HFFc6 (cell line): Measurements from ENCODE around the gene PTDSS2. TPM values are rescaled to one million over a fixed set of nuclear protein-coding genes. Genes with fewer than 3 reads are reported as not detected.

Source experiments
- DNase-seq: peaks from one replicate; pipeline ENCODE4 v3.0.0-alpha.2; 2018
- H3K27ac Mint-ChIP-seq: 2 replicates; pipeline ENCODE4 v1.8.0; 2020; ENCODE audit warnings: mild to moderate bottlenecking, mixed read lengths
- H3K27me3 Mint-ChIP-seq: 2 replicates; pipeline ENCODE4 v1.8.0; 2021; ENCODE audit warnings: mild to moderate bottlenecking, moderate library complexity, mixed read lengths; ENCODE audit not compliant: insufficient read depth
- H3K36me3 Mint-ChIP-seq: 2 replicates; pipeline ENCODE4 v1.8.0; 2021; ENCODE audit warnings: low read depth, mixed read lengths
- H3K4me1 Mint-ChIP-seq: 2 replicates; pipeline ENCODE4 v1.8.0; 2020; ENCODE audit warnings: low read depth, mixed read lengths
- H3K4me3 Mint-ChIP-seq: 2 replicates; pipeline ENCODE4 v1.8.0; 2020; ENCODE audit warnings: mild to moderate bottlenecking, moderate library complexity, mixed read lengths
- H3K9me3 Mint-ChIP-seq: 2 replicates; pipeline ENCODE4 v1.8.0; 2020; ENCODE audit warnings: mild to moderate bottlenecking, mixed read lengths
- total RNA-seq, 6 experiments: library from RNA; stranded (reverse); fragmentation: NEBNext Ultra II Directional; extraction: Animal tissue kit (Norgen Biotek cat#: 25700); gene quantifications; 2 replicates in 1 of 6; 3 replicates in 5 of 6; pipeline ENCODE4 v1.2.3, GENCODE V29; 2021
- TF ChIP-seq, protein P1 (sequence below): fragments of 200-600 bp; sonication (generic); IDR thresholded peaks from 2 replicates; pipeline ENCODE4 v1.5.0; 2021; ENCODE audit warnings: antibody characterized with exemption, mild to moderate bottlenecking

The PTDSS2 gene
- total RNA-seq, 6 experiments from 2014 or later = 23.3 to 34.5 (median 27.2) TPM

- TF ChIP-seq, protein P1, sequence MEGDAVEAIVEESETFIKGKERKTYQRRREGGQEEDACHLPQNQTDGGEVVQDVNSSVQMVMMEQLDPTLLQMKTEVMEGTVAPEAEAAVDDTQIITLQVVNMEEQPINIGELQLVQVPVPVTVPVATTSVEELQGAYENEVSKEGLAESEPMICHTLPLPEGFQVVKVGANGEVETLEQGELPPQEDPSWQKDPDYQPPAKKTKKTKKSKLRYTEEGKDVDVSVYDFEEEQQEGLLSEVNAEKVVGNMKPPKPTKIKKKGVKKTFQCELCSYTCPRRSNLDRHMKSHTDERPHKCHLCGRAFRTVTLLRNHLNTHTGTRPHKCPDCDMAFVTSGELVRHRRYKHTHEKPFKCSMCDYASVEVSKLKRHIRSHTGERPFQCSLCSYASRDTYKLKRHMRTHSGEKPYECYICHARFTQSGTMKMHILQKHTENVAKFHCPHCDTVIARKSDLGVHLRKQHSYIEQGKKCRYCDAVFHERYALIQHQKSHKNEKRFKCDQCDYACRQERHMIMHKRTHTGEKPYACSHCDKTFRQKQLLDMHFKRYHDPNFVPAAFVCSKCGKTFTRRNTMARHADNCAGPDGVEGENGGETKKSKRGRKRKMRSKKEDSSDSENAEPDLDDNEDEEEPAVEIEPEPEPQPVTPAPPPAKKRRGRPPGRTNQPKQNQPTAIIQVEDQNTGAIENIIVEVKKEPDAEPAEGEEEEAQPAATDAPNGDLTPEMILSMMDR = no peak
- Mint-ChIP-seq H3K4me3 (no peak overlapping the region), H3K4me1 (peaks cover 31% of the 10 kb centered on the region), H3K9me3 (peaks cover 8% of the 10 kb centered on the region; the same call in 1 of the 2 replicates), H3K36me3 (peaks cover 21% of the 10 kb centered on the region), H3K27me3 (peaks cover 16% of the 10 kb centered on the region), H3K27ac (peak overlapping the region; percentile 21; the same call in 1 of the 2 replicates)
- DNase-seq = no peak
Measured at GRCh38 chr11:501683-502287, 51.7 kb downstream of the PTDSS2 start.

DNA sequence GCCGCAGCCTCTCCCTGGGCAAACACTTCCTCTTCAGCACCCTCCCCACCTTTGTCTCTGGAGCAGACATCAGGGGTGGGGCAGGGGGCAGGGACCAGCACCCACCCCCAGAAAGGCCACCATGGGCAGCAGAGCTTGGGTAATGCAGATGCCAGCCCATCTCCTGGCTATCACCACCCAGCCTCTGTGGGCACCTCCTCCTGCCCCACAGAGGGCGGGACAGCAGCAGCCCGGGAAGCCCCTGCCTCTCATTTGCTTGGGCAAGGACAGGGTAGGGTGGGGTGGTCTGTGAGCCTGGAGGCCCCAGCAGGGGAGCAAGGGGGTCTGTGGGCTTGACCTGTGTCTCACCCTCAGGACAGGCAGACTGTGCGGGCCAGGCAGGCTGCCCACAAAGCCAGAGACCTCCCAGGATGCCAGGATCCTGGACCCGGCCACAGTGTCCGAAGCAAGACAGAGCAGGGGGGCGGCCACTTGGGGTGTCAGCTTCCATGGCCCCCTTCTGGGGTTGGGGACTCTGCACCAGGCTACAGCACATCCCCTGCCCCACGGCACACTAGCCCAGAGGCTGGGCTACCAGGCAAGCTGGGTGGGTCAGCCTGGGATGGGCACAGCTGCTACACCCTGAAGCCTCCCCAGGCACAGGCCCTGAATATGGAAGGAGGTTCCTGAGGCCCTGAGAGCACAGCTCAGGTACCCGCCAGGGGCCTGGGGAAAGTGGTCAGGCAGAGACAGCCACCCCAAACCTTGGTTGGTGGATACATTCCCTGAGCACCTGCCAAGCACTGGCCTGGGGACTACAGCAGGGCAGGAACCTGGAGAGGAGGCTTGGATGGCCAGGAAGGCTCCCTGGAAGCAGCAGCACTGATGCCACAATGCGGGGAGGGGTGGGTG is 52.5 kb downstream of the PTDSS2 start:
- DNase-seq = no peak
- H3K36me3 Mint-ChIP-seq = peaks cover 14% of the 10 kb centered on the region
- peaks cover 2% of the 10 kb centered on the region; the same call in 1 of the 2 replicates for H3K9me3 Mint-ChIP-seq
- peaks cover 13% of the 10 kb centered on the region for H3K27me3 Mint-ChIP-seq
- TF ChIP-seq, protein P1 = no peak
- peaks cover 26% of the 10 kb centered on the region for H3K4me1 Mint-ChIP-seq
- H3K4me3 Mint-ChIP-seq = no peak overlapping the region
- peak overlapping the region; percentile 46; the same call in 1 of the 2 replicates for H3K27ac Mint-ChIP-seq

DNA sequence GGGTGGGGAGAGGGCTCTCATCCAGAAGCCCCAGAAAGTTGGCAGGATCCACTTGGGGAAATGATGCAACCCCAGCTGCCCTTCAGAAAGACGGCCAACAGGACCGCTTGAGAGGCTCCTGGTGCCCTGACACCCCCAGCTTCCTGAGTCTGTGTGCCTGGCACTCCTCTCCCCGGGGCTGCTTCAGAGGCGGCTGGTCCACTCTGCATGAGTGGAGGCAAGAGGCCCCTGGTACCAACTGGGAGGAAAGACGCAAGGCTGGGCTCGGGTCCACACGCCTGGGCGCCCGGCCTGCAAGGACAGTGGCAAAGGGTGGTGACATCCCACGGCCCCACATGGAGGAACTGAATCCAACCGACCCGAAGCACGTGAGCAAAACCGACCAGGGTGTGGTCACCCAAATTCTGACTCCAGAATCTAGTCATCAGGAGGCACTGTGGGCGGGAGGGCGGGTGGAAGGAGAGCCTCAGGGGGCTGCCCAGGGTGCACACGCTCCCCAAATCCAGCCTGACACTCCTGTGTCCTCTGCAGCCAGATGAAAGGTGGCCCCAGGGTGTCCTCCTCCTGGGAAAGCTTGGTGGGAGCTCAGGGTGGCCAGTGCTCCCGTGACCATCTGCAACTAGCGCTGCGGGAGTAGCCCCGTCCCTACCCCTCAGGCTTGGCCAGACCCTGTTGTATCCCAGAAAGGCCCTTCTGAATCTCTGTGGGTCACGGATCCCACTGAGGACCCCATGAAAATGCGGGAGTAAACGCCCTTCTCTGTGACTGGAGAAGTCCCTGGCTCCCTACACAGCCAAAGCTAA is 53.3 kb downstream of the PTDSS2 start:
- TF ChIP-seq, protein P1 = no peak
- Mint-ChIP-seq H3K4me3 (peak overlapping the region; percentile 57; the same call in 1 of the 2 replicates), H3K36me3 (peaks cover 5% of the 10 kb centered on the region), H3K27ac (peak overlapping the region; percentile 80), H3K4me1 (peaks cover 30% of the 10 kb centered on the region), H3K27me3 (peaks cover 13% of the 10 kb centered on the region), H3K9me3 (no peaks in the 10 kb centered on the region)
- DNase-seq = no peak

DNA sequence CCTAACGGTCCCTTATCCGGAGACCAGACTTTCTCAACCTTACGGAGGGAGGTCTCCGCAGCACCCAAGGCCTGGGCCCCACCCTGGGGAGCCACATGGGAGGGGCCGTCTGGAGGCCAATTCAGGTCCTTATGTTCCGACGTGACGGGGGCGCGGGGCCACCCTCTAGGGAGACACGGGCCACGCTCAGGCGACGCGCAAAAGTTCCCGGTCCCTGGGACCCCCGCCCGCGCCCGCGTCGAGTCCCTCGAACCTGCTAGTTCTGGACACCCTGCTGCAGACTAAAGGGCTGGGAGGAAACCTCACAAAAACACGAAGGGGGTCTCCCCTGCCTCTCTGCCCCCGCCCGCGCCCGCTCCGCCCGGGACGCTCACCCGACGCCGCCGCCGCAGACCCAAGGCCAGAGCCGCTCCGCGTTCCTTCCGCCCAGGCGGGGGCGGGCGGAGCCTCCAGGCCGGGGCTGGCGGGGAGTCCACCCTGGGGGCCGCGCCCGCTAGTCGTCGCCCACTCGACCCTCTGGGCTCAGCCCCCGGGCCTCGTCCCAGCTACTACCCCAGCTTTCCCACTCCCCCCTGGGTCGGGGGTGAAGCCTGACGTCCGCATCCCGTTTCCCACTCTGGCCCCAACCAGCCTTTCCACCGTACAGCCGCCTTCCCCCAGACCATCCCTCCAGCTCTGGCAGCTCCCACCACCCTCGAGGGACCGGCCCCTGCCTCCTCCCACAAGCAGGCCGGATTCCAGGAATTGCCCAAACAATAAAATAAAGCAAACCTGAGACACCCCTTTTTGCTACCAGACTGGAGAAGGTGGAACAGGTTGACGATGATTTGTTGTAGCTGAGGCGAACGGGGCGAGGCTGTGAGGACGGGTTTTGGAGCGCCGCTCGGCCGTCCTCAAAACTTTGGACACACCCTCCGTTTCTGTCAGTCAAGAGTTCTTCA is 54.2 kb downstream of the PTDSS2 start:
- no peak for DNase-seq
- no peaks in the 10 kb centered on the region for H3K9me3 Mint-ChIP-seq
- H3K27ac Mint-ChIP-seq = peak overlapping the region; percentile 100
- H3K4me1 Mint-ChIP-seq = peaks cover 30% of the 10 kb centered on the region
- H3K27me3 Mint-ChIP-seq = peaks cover 13% of the 10 kb centered on the region
- TF ChIP-seq, protein P1 = no peak
- peaks cover 4% of the 10 kb centered on the region for H3K36me3 Mint-ChIP-seq
- H3K4me3 Mint-ChIP-seq = peak overlapping the region; percentile 96
